ENCODE data around the gene HUS1B.
"Not testable (repeated sequence)": the region's sequence is repeated elsewhere in the genome, so short reads cannot be mapped to it uniquely, and the experiment has no call there.

HUS1B gene

GRCh38 chr6:679282-679681 lies 22.4 kb upstream of the HUS1B start:
- DNase-seq (ENCODE audit: extremely low read depth in 1 of 2, low read depth in 1 of 2), result no peak

DNA sequence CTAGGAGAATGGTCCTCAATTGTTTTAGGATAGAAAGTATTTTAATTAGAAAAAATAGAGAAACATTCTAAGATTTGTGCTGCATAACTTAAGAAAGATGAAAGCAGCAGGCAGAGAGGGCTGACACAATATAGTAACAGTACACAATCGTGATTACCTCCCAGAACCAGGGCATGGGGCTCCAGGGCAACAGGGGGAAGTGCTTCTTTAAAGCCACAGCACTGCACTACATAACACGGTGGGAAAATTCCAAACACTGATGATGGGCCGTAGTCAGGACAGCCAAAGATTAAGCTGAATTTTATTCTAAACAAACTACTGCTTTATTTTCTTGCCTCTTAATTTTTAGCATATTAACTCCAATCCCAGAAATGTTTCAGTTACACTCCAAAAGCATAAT lies 21.6 kb upstream of the HUS1B start:
- no peak for DNase-seq (ENCODE audit: extremely low read depth in 1 of 2, low read depth in 1 of 2)

DNA sequence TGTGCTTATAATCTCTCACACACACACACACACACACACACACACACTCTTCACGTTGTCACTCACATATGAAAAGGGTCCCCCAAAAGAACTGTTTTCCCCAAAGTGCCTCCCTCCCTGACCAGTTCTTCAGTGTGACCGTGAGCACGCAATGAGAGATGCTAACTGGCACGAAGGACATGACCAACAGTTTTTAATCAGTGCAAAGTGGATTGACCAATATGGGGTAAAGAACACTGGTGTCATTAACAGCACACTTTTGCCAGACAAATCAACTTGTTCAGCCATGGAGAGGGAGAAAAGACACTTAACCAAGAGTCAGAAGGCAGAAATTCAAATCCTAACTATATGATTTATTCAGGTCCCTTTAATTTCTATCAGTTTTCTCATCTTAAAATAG lies 21.0 kb upstream of the HUS1B start:
- DNase-seq (ENCODE audit: extremely low read depth in 1 of 2, low read depth in 1 of 2), result no peak

- no peak for DNase-seq (ENCODE audit: extremely low read depth in 1 of 2, low read depth in 1 of 2)
Measured at GRCh38 chr6:674956-675355, 18.1 kb upstream of the HUS1B start.

DNA sequence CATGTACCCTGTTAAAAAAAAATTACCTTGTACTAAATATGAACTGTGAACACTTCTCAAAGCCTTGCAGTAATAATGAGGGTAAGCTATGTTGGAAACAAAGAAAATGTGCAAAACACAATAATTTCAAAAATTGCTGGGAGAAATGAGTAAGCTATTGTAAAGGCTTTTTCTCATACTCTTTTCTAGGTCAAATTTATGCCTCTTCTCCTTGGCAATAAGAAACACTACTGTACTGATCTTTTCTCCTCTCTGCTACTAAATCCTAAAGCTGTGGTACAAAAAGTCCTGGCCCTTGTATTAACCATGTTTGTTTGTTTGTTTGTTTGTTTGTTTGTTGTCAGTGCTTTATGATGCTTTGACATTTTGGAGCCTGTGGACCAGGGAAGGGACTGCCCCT lies 17.5 kb upstream of the HUS1B start:
- no peak for DNase-seq (ENCODE audit: extremely low read depth in 1 of 2, low read depth in 1 of 2)

GRCh38 chr6:667253-667927 lies 10.5 kb upstream of the HUS1B start:
- no peak for DNase-seq (ENCODE audit: extremely low read depth in 1 of 2, low read depth in 1 of 2)

DNA sequence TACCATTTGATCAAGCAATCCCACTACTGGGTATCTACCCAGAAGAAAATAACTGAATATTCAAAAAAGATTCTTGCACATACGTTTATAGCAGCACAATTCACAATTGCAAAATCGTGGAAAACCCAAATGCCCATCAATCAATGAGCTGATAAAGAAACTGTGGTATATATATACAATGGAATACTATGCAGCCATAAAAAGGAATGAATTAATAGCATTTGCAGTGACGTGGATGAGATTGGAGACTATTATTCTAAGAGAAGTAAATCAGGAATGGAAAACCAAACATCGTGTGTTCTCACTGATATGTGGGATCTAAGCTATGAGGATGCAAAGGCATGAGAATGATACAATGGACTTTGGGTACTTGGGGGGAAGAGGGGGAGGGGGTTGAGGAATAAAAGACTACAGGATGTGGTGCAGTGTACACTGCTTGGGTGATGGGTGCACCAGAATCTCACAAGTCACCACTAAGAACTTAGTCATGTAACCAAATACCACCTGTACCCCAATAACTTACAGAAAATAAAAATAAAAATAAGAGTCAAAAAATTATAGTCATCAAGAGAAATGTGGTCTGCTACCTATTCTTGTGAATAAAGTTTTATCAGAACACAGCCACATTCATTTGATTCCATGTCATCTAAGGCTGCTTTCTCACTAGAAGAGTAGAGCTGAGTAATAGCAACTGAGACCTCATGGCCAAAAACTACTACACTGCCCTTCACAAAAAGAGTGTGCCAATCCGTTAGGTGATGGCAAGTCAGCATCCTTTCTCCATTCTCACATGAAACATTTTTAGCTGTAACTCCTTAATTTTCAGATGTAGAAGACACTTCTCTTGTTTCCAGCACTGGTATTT lies 8.7 kb upstream of the HUS1B start:
- DNase-seq (ENCODE audit: extremely low read depth in 1 of 2, low read depth in 1 of 2), result no peak

GRCh38 chr6:663788-664187 lies 6.9 kb upstream of the HUS1B start:
- not testable (repeated sequence) for DNase-seq (ENCODE audit: extremely low read depth in 1 of 2, low read depth in 1 of 2)

GRCh38 chr6:659716-660581 lies 3.0 kb upstream of the HUS1B start:
- DNase-seq (ENCODE audit: extremely low read depth in 1 of 2, low read depth in 1 of 2), result no peak

- no peak for DNase-seq (ENCODE audit: extremely low read depth in 1 of 2, low read depth in 1 of 2)
Measured at GRCh38 chr6:658244-658643, 1.3 kb upstream of the HUS1B start.

DNA sequence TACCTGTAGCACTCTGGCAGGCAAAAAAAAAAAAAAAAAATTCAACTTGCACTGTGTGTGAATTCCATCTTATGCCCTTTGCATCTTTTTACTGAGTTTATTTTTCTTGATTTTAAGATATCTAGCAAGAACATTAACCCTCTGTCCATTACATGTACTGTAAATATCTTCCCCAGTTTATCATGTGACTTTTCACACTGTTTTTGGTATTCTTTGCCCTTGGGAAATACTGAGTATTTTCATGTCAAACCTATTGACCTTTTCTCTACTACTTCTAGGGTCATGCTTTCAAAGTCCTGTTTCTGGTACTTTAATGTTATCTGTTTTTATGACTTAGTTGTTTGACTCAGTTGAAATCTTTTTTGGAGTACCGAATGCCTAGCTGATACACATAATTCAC lies 843 bp upstream of the HUS1B start:
- no peak for DNase-seq (ENCODE audit: extremely low read depth in 1 of 2, low read depth in 1 of 2)

GRCh38 chr6:654136-654535 lies 2.8 kb downstream of the HUS1B start:
- no peak for DNase-seq (ENCODE audit: extremely low read depth in 1 of 2, low read depth in 1 of 2)

DNA sequence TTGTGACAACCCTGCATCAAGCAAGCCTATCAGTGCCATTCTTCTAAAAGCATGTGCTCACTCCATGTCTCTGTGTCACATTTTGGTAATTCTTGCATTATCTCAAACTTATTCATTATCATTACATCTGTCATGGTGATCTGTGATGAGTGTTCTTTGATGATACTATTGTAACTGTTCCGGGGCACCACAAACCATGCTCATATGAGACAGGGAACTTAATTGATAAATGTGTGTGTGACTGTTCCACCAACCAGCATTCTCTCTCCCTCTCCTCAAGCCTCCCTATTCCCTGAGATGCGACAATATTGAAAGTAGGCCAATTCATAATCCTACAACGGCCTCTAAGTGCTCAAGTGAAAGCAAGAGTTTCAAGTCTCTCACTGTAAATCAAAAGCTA lies 4.0 kb downstream of the HUS1B start:
- no peak for DNase-seq (ENCODE audit: extremely low read depth in 1 of 2, low read depth in 1 of 2)

- no peak for DNase-seq (ENCODE audit: extremely low read depth in 1 of 2, low read depth in 1 of 2)
Measured at GRCh38 chr6:650098-650497, 6.8 kb downstream of the HUS1B start.

DNA sequence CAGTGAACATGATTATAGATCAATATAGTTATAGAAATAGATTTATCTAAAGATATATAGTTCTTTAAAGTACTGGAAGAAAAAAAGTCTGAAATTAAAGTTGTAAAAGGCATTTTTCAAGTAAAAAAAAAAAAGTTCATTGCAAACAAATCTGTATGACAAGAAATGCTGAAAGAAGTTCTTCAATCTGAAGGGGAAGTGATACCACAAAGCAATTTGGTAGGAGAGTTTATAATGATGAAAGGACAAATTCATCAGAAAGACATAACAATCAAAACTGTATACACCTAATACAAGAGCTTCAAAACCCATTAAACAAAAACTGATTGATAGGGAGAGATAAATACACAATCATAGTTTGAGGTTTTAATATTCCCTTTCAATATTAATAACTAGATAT lies 14.1 kb downstream of the HUS1B start:
- DNase-seq (ENCODE audit: extremely low read depth in 1 of 2, low read depth in 1 of 2), result no peak

DNA sequence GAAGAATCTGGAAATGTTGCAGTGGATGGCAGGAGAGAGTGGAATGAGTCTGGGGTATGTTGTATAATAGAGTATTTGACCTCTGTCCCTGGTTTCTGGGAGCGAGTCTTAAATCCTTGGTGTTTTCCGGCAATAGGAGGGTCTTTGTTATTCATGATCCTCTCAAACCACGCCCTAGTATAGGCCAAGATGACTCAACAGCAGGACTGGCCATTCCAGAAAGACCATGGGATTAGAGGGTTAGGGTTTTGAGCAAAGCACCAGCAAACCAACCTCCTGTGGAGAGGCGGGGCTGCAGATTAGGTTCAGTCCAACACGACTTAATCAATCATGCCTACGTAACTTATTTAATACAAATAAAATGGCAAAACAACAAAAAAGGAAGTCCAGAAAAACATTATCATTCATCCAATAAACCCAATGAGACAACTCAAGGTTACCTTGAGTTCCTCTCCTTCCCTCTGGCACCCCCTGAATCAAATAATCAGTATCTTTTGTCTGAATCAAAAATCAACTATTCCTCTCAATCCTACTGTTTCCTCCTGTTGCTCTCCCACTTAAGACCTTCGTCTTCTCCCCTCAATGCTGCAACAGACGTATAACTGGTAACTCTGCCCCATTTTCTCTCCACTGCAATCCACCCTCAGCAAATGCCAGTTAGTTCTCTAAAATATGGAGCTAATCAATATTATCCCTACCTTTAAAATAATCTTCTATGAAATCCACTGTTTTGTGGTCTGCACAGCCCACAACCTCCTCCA lies 15.5 kb downstream of the HUS1B start:
- DNase-seq (ENCODE audit: extremely low read depth in 1 of 2, low read depth in 1 of 2), result no peak

GRCh38 chr6:636488-636887 lies 20.4 kb downstream of the HUS1B start:
- no peak for DNase-seq (ENCODE audit: extremely low read depth in 1 of 2, low read depth in 1 of 2)

- DNase-seq (ENCODE audit: extremely low read depth in 1 of 2, low read depth in 1 of 2), result no peak
Measured at GRCh38 chr6:635233-635632, 21.7 kb downstream of the HUS1B start.

DNA sequence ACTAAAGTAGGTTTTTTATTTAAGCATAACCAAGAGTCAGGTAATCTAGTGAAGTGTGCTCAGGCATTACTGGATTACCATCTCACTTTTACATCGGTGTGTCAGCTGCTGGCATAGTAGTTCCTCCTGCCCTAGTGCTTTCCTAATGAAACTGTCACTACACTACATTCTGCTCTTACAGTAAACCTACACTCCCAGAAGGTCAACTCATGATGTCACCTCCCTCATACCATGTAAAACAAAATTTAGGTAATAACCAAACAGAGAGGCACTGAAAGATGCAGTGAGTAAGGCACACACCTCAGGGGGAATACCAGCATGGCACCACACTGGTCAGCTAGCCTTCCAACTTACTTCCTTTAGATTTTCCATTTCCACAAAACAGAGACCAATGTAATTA lies 23.3 kb downstream of the HUS1B start:
- DNase-seq (ENCODE audit: extremely low read depth in 1 of 2, low read depth in 1 of 2), result no peak

- no peak for DNase-seq (ENCODE audit: extremely low read depth in 1 of 2, low read depth in 1 of 2)
Measured at GRCh38 chr6:628766-629165, 28.1 kb downstream of the HUS1B start.

DNA sequence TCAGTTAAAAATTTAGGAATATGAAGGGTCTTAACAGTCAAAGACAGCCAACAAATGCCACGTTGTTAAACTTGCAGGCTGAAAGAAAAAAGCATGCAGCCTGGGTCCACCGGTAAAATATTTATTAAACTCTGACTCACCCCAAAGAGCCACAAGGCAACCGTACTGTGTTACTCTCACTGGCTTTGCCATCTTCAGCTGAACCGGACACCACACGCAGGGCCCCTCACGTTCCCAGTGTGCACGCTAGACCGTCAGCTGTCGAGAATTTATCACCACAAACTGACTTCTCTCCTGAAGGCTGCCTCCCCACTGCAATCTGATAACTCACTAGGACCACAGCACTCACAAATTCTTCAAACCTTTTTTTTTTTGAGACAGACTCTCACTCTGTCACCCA lies 30.7 kb downstream of the HUS1B start:
- no peak for DNase-seq (ENCODE audit: extremely low read depth in 1 of 2, low read depth in 1 of 2)
